NCI-H1105 treated with DMSO at 0.1 percent for 48 hours (cell line): ENCODE data around the gene C16orf86.

Experiments
- DNase-seq: peaks from one replicate; lab custom pipeline; 2025; lab: John Stamatoyannopoulos, UW

C16orf86 gene

GRCh38 chr16:67694611-67695010 is 28.0 kb downstream of the C16orf86 start:
- no peak for DNase-seq

DNA sequence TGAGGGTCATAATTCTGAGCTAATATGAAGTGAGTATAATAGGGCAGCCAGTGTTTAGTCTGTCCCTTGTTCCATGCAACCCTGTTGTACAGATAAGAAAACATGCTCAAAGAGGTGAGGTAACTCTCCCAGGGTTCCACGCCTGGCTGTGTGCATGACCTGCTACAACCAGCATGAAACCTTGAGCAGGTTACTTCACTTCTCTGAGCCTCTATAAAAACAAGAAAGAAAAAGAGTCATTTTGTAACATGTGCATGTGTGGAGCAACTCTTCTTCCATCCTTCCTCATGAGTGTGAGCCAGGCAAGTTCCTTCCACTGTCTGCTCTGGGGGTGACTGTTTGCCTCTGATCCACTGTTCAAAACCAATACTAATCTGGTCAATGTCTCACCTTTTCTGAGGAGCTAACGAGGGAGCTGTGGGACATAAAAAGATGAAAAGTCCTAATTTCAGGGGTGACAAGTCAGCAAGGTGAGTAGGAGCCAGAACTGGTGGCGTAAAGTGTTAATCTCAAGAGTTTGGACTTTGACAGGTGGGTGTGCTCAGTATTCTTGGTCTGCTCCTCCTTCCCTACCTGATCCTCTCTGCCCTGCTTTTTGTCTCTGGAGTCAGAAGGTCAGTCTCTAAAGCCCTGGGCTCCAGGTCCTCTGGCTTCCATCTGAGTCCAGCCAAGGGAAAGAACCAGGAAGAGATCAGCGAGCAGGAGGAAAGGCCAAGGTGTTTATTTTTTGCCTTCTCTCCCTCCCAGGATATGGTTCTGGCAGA is 31.0 kb downstream of the C16orf86 start:
- no peak for DNase-seq

DNA sequence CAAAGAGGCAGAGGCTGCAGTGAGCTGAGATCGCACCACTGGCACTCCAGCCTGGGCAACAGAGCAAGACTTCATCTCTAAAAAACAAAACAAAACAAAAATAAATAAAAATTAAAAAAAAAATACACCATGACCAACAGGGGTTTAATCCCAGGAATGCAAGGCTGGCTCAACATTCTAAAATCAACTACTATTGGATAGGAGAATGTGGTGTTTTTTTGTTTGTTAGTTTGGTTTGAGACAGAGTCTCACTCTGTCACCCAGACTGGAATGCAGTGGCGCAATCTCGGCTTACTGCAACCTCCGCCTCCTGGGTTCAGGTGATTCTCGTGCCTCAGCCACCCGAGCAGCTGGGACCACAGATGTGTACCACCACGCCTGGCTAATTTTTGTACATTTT is 32.7 kb downstream of the C16orf86 start:
- DNase-seq = no peak

DNA sequence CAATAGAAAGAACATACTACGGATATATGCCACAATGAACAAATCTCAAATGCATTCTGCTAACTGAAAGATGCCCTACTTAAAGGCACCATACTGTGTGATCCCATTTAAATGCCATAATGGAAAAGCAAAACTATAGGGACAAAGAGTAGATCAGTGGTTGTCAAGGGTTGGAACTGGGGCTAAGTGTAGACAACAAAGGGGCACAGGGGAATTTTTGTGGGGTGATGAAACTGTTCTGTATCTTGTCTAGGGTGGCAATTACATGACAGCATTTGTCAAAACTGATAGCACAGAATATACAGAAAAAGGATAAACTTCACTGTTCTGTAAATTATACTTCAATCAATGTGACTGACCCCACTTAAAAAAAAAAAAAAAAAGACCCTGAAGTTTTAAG is 34.8 kb downstream of the C16orf86 start:
- no peak for DNase-seq

GRCh38 chr16:67702130-67702529 is 35.5 kb downstream of the C16orf86 start:
- no peak for DNase-seq

DNA sequence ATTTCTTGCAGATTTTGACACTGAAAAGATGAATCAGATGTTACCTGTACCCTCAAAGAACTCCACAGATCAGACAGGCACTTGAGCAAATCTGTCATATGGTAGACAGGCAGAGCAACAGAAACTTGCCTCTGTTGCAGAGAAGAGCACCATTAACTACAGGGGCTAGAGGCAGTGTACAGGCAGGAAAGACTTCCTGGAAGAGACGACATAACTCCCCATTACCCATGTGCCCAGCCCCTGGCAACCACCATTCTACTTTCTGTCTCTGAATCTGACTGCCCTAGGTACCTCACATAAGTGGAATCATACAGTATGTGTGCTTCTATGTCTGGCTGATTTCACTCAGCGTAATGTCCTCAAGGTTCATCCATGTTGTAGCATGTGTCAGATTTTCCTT is 37.0 kb downstream of the C16orf86 start:
- no peak for DNase-seq

DNA sequence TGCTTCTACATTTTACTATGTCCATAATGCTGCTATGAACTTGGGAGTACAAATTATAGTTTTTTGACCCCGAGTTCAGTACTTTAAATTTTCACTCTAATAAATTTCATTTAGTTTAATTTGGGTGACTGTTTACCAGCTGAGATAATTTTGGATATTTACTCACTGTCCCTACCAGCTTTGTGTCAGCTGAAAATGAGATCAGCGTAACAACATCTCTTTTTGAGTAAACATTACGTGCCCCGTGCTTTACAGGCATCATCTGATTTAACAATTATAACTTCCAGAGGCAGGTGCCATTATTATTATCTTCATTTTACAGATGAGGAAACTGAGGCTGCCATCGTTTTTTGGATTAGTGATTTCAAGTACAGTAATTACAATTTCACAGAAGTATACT is 37.5 kb downstream of the C16orf86 start:
- no peak for DNase-seq

GRCh38 chr16:67707210-67707609 is 40.6 kb downstream of the C16orf86 start:
- DNase-seq = no peak

DNA sequence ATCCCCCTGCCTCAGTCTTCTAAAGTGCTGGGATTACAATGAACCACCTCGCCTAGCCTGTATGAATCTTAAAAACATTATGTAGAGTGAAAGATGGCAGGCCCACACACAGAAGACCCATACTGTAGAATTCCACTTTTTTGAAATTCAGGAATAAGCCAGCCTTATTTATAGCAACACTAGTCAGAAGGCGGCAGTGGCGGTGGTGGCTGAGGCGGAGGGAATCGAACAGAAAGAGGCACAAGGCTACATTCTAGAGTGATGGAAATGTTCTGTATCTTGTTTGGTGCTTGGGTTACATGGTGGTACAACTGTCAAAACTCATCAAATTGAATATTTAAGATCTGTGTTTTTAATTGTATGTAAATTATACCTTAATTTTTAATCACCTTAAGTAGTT is 41.2 kb downstream of the C16orf86 start:
- no peak for DNase-seq

- no peak for DNase-seq
Measured at GRCh38 chr16:67708368-67708771, 41.8 kb downstream of the C16orf86 start.

DNA sequence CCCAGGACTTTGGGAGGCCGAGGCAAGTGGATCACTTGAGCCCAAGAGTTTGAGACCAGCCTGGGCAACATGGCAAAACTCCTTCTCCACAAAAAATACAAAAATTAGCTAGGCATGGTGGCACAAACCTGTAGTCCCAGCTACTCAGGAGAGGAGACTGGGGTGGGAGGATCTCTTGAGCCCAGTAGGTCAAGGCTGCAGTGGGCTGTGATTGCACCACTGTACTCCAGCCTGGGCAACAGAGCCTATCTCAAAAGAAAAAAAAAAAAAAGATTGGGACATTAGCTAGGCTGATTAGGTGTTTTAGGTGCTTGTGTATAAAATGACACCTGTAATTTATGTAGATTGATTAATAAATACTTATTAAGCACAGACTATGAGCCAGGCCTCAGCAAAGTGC is 42.4 kb downstream of the C16orf86 start:
- no peak for DNase-seq

GRCh38 chr16:67710607-67711006 is 44.0 kb downstream of the C16orf86 start:
- DNase-seq = no peak

- no peak for DNase-seq
Measured at GRCh38 chr16:67713647-67714273, 47.1 kb downstream of the C16orf86 start.

GRCh38 chr16:67714522-67714921 is 47.9 kb downstream of the C16orf86 start:
- no peak for DNase-seq

- no peak for DNase-seq
Measured at GRCh38 chr16:67716097-67716496, 49.5 kb downstream of the C16orf86 start.
